GM23248 (cell line): ENCODE measurements around the gene NYAP2. TPM values are rescaled to one million over a fixed set of nuclear protein-coding genes. Genes with fewer than 3 reads are reported as not detected.

ENCODE experiments used
- DNase-seq: peaks from one replicate; pipeline ENCODE4 v3.0.0-alpha.2; 2015
- H2AFZ ChIP-seq: fragments of 200-600 bp; sonication (generic); 2 replicates; pipeline ENCODE4 v1.6.1; 2016; ENCODE audit warnings: antibody characterized with exemption
- H3F3A ChIP-seq: fragments of 200-600 bp; sonication (generic); 2 replicates; pipeline ENCODE4 v1.6.1; 2016; ENCODE audit warnings: mild to moderate bottlenecking, antibody characterized with exemption, mixed run types; ENCODE audit not compliant: insufficient read depth
- H3K27ac ChIP-seq: fragments of 200-600 bp; sonication (generic); 2 replicates; pipeline ENCODE4 v1.5.1; 2016; ENCODE audit warnings: mild to moderate bottlenecking
- H3K27me3 ChIP-seq: fragments of 200-600 bp; sonication (generic); replicated peaks from 2 replicates; pipeline ENCODE4 v1.6.1; 2016; ENCODE audit warnings: mild to moderate bottlenecking; ENCODE audit not compliant: insufficient read depth
- H3K36me3 ChIP-seq: fragments of 200-600 bp; sonication (generic); 2 replicates; pipeline ENCODE4 v1.6.1; 2016; ENCODE audit warnings: low read depth, mild to moderate bottlenecking
- H3K4me1 ChIP-seq: fragments of 200-600 bp; sonication (generic); 2 replicates; pipeline ENCODE4 v1.6.1; 2016; ENCODE audit warnings: mild to moderate bottlenecking; ENCODE audit not compliant: insufficient read depth
- H3K4me2 ChIP-seq: fragments of 200-600 bp; sonication (generic); one replicate; pipeline ENCODE4 v1.6.1; 2016; ENCODE audit warnings: mild to moderate bottlenecking; ENCODE audit not compliant: unreplicated experiment
- H3K4me3 ChIP-seq: fragments of 200-600 bp; sonication (generic); 2 replicates; pipeline ENCODE4 v1.5.1; 2016; ENCODE audit warnings: mild to moderate bottlenecking
- H3K79me2 ChIP-seq: fragments of 200-600 bp; sonication (generic); 2 replicates; pipeline ENCODE4 v1.6.1; 2016; ENCODE audit warnings: mild to moderate bottlenecking; ENCODE audit not compliant: insufficient read depth
- H3K9ac ChIP-seq: fragments of 200-600 bp; sonication (generic); 2 replicates; pipeline ENCODE4 v1.6.1; 2016; ENCODE audit warnings: mild to moderate bottlenecking
- H3K9me2 ChIP-seq: fragments of 200-600 bp; sonication (generic); 2 replicates; pipeline ENCODE4 v1.6.1; 2016; ENCODE audit warnings: mixed run types, mild to moderate bottlenecking, moderate library complexity; ENCODE audit not compliant: insufficient read depth
- H3K9me3 ChIP-seq: fragments of 200-600 bp; sonication (generic); one replicate; pipeline ENCODE4 v1.6.1; 2017; ENCODE audit warnings: low read depth
- H4K20me1 ChIP-seq: fragments of 200-600 bp; sonication (generic); 2 replicates; pipeline ENCODE4 v1.6.0; 2016; ENCODE audit not compliant: insufficient read depth
- EZH2 ChIP-seq: fragments of 200-600 bp; sonication (generic); IDR thresholded peaks from 2 replicates; pipeline ENCODE4 v1.6.1; 2018; ENCODE audit warnings: antibody characterized with exemption, mild to moderate bottlenecking; ENCODE audit not compliant: insufficient read depth, poor library complexity, severe bottlenecking
- EZH2phosphoT487 ChIP-seq: fragments of 200-600 bp; sonication (generic); IDR thresholded peaks from 2 replicates; pipeline ENCODE4 v1.6.1; 2018; ENCODE audit warnings: antibody characterized with exemption, moderate library complexity, mild to moderate bottlenecking, low read depth; ENCODE audit not compliant: insufficient read depth
- WGBS, 2 experiments: methylation state at CpG; one replicate each; pipeline ENCODE4 v1.1.6; 2015 to 2017; ENCODE audit warnings: low lambda C conversion rate in 2 of 2, low coverage in 1 of 2; ENCODE audit errors: missing lambda C conversion rate in 2 of 2; 5-methylcytosine and 5-hydroxymethylcytosine counted together
- in situ Hi-C: fragments of 300-500 bp; cut with MboI; formaldehyde crosslinking; loops from 2 replicates; pipeline ENCODE4 v1.15.0; 2020
- polyA plus RNA-seq: library from polyadenylated mRNA; unstranded; fragments of >200 nt; fragmentation: Nextera tagmentation; extraction: Ambion mirVana; gene quantifications from 2 replicates; pipeline ENCODE4 v1.2.1, GENCODE V29; 2016
- total RNA-seq: library from RNA; depleted of rRNA; stranded (reverse); fragments of >200 nt; shearing (Covaris generic); gene quantifications from 2 replicates; pipeline ENCODE4 v1.2.3, GENCODE V29; 2014

Gene NYAP2
- total and polyA plus RNA-seq, 2 experiments from 2014 or later = not detected

DNA sequence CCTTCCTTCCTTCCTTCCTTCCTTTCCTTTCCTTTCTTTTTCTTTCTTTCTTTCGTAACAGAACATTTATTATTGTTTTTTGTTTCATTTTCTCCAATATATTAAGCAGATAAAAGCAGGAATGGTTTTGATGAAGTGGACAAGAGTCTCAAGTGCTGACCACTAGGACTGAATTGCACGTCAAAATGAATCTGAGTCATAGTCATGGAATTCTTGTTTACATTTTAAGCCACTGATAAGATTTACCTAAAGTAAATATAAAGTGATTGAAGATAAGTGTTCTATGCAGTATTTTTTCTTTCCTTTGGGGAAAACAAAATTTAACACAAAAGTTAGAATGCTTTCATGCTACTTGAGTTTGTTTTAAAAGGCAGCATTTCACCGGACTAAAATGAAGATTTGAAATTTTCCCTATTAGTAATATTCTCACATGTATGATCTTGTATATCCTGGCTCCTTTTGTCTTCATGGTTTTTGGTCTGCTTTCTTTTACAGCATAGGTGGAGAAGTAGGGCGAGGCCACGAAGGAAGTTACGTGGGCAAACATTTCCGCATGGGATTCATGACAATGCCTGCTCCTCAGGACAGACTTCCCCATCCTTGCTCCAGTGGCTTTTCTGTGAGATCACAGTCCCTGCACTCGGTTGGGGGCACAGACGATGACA lies 113.5 kb downstream of the NYAP2 start:
- Histone ChIP-seq H2AFZ (no peak overlapping the region), H3K4me2 (no peak overlapping the region), H3K4me1 (no peaks in the 10 kb centered on the region), H3F3A (no peaks in the 10 kb centered on the region), H4K20me1 (no peaks in the 10 kb centered on the region), H3K79me2 (no peaks in the 10 kb centered on the region), H3K4me3 (no peak overlapping the region), H3K27ac (no peak overlapping the region), H3K27me3 (0 out of 2 replicates have a peak, but pooled peaks cover 6% of the 10 kb centered on the region), H3K9ac (no peak overlapping the region), H3K9me2 (no peaks in the 10 kb centered on the region), H3K9me3 (no peaks in the 10 kb centered on the region), H3K36me3 (no peaks in the 10 kb centered on the region)
- WGBS, 2 experiments = 42 to 43% methylated on average over 9 of the region's 9 CpGs
- TF ChIP-seq EZH2phosphoT487 (no peak), EZH2 (no peak)
- peak; percentile 6 for DNase-seq
- in situ Hi-C loops = no loop called here

DNA sequence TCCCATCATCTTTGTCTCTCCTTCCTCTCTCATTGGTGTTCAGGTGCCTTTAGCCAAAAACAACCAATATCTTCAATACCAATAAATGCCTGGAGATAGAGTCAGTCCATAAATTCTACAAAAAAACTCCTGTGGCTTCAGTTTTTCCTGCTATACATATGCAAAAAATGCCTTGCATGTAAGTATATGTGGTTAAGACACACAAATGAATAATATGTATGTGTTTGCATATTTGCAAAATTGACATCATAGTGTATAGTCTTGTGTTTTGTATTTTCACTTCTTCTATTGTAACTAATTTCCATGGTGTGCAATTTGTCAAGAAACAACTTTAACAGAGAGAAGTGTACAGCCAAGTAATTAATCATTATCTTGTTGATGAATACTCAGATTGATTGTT lies 115.5 kb downstream of the NYAP2 start:
- no peaks in the 10 kb centered on the region for H4K20me1 ChIP-seq

GRCh38 chr2:225526760-225527390 lies 127.4 kb downstream of the NYAP2 start:
- no peaks in the 10 kb centered on the region for H3K27me3 ChIP-seq
- H2AFZ ChIP-seq = no peak overlapping the region
- H3K4me1 ChIP-seq = no peaks in the 10 kb centered on the region
- TF ChIP-seq EZH2phosphoT487 = no peak
- no peak for TF ChIP-seq EZH2
- in situ Hi-C loops = no loop called here
- WGBS, 2 experiments = 13 to 15% methylated on average over 4 of the region's 4 CpGs
- no peaks in the 10 kb centered on the region for H3F3A ChIP-seq
- no peak overlapping the region for H3K9ac ChIP-seq
- DNase-seq = no peak
- H3K4me2 ChIP-seq = no peak overlapping the region
- no peaks in the 10 kb centered on the region for H4K20me1 ChIP-seq
- no peaks in the 10 kb centered on the region for H3K79me2 ChIP-seq
- no peak overlapping the region for H3K4me3 ChIP-seq
- no peaks in the 10 kb centered on the region for H3K9me3 ChIP-seq
- H3K27ac ChIP-seq = no peak overlapping the region
- no peaks in the 10 kb centered on the region for H3K36me3 ChIP-seq
- H3K9me2 ChIP-seq = no peaks in the 10 kb centered on the region

More for the DNA sequence above, 115.5 kb downstream of the NYAP2 start:
- H3K9ac ChIP-seq = no peak overlapping the region
- H3F3A ChIP-seq = no peaks in the 10 kb centered on the region
- H3K4me3 ChIP-seq = no peak overlapping the region
- no peaks in the 10 kb centered on the region for H3K9me2 ChIP-seq
- H3K36me3 ChIP-seq = no peaks in the 10 kb centered on the region
- H3K4me1 ChIP-seq = no peaks in the 10 kb centered on the region
- no peak for DNase-seq
- no peak overlapping the region for H3K27ac ChIP-seq
- TF ChIP-seq EZH2phosphoT487 (no peak), EZH2 (no peak)
- H3K4me2 ChIP-seq = no peak overlapping the region
- H2AFZ ChIP-seq = no peak overlapping the region
- H3K9me3 ChIP-seq = no peaks in the 10 kb centered on the region
- 0 out of 2 replicates have a peak, but pooled peaks cover 2% of the 10 kb centered on the region for H3K27me3 ChIP-seq
- in situ Hi-C loops = no loop called here
- no peaks in the 10 kb centered on the region for H3K79me2 ChIP-seq

DNA sequence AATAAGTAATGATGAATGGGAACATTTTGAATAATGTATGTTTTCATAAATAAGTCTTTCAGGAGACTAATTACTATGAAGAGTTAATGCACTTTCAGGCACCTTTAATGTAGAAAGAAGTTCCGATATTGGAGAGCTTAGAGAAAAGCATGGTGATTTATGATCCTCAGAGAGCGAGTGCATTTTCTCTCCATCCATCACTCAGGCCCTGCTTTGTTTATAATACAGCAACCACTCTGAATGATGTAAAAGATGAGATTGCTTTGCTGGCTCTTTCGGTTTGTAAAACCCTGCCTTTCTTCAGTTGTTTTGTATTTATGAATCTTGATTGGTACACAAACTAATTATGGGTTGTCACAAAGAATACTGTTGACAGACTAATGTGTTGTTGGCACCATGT lies 132.0 kb downstream of the NYAP2 start:
- H3K9ac ChIP-seq = no peak overlapping the region
- no peaks in the 10 kb centered on the region for H3K79me2 ChIP-seq
- no peaks in the 10 kb centered on the region for H4K20me1 ChIP-seq
- no peak overlapping the region for H3K27ac ChIP-seq
- H3K9me2 ChIP-seq = no peaks in the 10 kb centered on the region
- H3K9me3 ChIP-seq = no peaks in the 10 kb centered on the region
- no peak overlapping the region for H2AFZ ChIP-seq
- in situ Hi-C loops = no loop called here
- H3K27me3 ChIP-seq = no peaks in the 10 kb centered on the region
- no peaks in the 10 kb centered on the region for H3F3A ChIP-seq
- no peak overlapping the region for H3K4me3 ChIP-seq
- H3K36me3 ChIP-seq = no peaks in the 10 kb centered on the region
- no peaks in the 10 kb centered on the region for H3K4me1 ChIP-seq
- no peak overlapping the region for H3K4me2 ChIP-seq
- TF ChIP-seq EZH2 = no peak
- TF ChIP-seq EZH2phosphoT487 = no peak
- DNase-seq = no peak
- WGBS, 2 experiments = 9 to 18% methylated on average over 3 of the region's 3 CpGs
